H1 (cell line): ENCODE results near the gene TMEM212. TPM values are rescaled to one million over a fixed set of nuclear protein-coding genes. Genes with fewer than 3 reads are reported as not detected.

ENCODE experiments used
- CTCF ChIA-PET: fragments of 300-600 bp; sonication (Branson Sonifier 250); formaldehyde crosslinking; loops from one replicate; lab custom pipeline; 2021; ENCODE audit not compliant: partially characterized antibody; lab: Charles Lee
- POLR2A ChIA-PET: fragments of 300-600 bp; sonication (Branson Sonifier 250); formaldehyde crosslinking; loops from one replicate; lab custom pipeline; 2021; ENCODE audit warnings: inconsistent platforms; ENCODE audit not compliant: partially characterized antibody; lab: Charles Lee
- DNase-seq, 2 experiments: peaks; one replicate each; pipeline versions ENCODE4 v3.0.0 to v3.0.0-alpha.2; 2010 to 2022; ENCODE audit warnings: low spot score in 2 of 2, low read depth in 1 of 2, mixed read lengths in 1 of 2
- FAIRE-seq: peaks from 2 replicates; lab custom pipeline; 2011; peaks lifted over from hg19 to GRCh38; lab: Jason Lieb, UNC
- H2AFZ ChIP-seq: 2 replicates; pipeline ENCODE4 v1.8.1; 2012; ENCODE audit warnings: low read length, inconsistent platforms
- H2AK5ac ChIP-seq: 2 replicates; pipeline ENCODE4 v1.6.1; 2013; ENCODE audit warnings: low read depth, low read length
- H2BK120ac ChIP-seq: replicated peaks from 2 replicates; pipeline ENCODE3; 2013; ENCODE audit warnings: low read depth, low read length, inconsistent platforms
- H2BK12ac ChIP-seq: 2 replicates; pipeline ENCODE4 v1.6.1; 2013; ENCODE audit warnings: low read depth, low read length
- H2BK15ac ChIP-seq: 2 replicates; pipeline ENCODE4 v1.6.1; 2013; ENCODE audit warnings: low read length
- H2BK20ac ChIP-seq: 2 replicates; pipeline ENCODE4 v1.6.1; 2013; ENCODE audit warnings: low read length
- H2BK5ac ChIP-seq: 2 replicates; pipeline ENCODE4 v1.6.1; 2013; ENCODE audit warnings: low read depth, low read length
- H3K14ac ChIP-seq: 2 replicates; pipeline ENCODE4 v1.6.1; 2013; ENCODE audit warnings: inconsistent platforms; ENCODE audit not compliant: insufficient read length
- H3K18ac ChIP-seq: 2 replicates; pipeline ENCODE4 v1.6.1; 2013; ENCODE audit warnings: low read length; ENCODE audit errors: extremely low read depth
- H3K23ac ChIP-seq: 2 replicates; pipeline ENCODE4 v1.6.1; 2013; ENCODE audit warnings: inconsistent platforms; ENCODE audit not compliant: insufficient read length
- H3K23me2 ChIP-seq: 2 replicates; pipeline ENCODE4 v1.6.1; 2013; ENCODE audit warnings: low read depth, low read length
- H3K27ac ChIP-seq: 2 replicates; pipeline ENCODE4 v1.6.1; 2011; ENCODE audit warnings: low read depth, low read length, inconsistent platforms
- H3K27me3 ChIP-seq, 4 experiments: replicated peaks in 1 of 4; 1 replicate in 1 of 4; 2 replicates in 3 of 4; pipeline versions ENCODE4 v1.6.1 to v1.8.1; 2011 to 2013; ENCODE audit warnings: low read length in 3 of 4, mild to moderate bottlenecking in 3 of 4, inconsistent platforms in 2 of 4, mixed read lengths in 2 of 4, moderate library complexity in 1 of 4; ENCODE audit not compliant: control insufficient read depth in 3 of 4, insufficient read depth in 3 of 4; ENCODE audit errors: extremely low read depth in 1 of 4
- H3K36me3 ChIP-seq, 4 experiments: 2 replicates each; pipeline versions ENCODE4 v1.6.1 to v1.8.1; 2011 to 2013; ENCODE audit warnings: mild to moderate bottlenecking in 4 of 4, low read length in 3 of 4, moderate library complexity in 2 of 4, control low read depth in 1 of 4, inconsistent platforms in 1 of 4; ENCODE audit not compliant: insufficient read depth in 4 of 4, control insufficient read depth in 2 of 4
- H3K4ac ChIP-seq: replicated peaks from 2 replicates; pipeline ENCODE3; 2013; ENCODE audit warnings: low read length, low read depth, mixed read lengths, inconsistent platforms; ENCODE audit not compliant: insufficient read length
- H3K4me1 ChIP-seq, 4 experiments: replicated peaks in 1 of 4; 1 replicate in 1 of 4; 2 replicates in 3 of 4; pipeline versions ENCODE4 v1.6.1 to v1.8.1; 2011 to 2013; ENCODE audit warnings: low read length in 3 of 4, inconsistent platforms in 2 of 4, mixed read lengths in 1 of 4; ENCODE audit not compliant: insufficient read depth in 4 of 4, control insufficient read depth in 3 of 4
- H3K4me2 ChIP-seq, 2 experiments: 2 replicates each; pipeline versions ENCODE4 v1.6.1 to v1.8.1; 2011 to 2013; ENCODE audit warnings: low read depth in 2 of 2, low read length in 2 of 2, control low read depth in 1 of 2, inconsistent platforms in 1 of 2, mild to moderate bottlenecking in 1 of 2; ENCODE audit not compliant: insufficient read depth in 1 of 2
- H3K4me3 ChIP-seq, 4 experiments: fragments of 200-600, 300-600 bp in 1 of 4; sonication (generic), shearing (Covaris generic), sonication (Bioruptor Twin) in 1 of 4; 2 replicates each; pipeline versions ENCODE4 v1.5.1 to v1.8.1; 2011 to 2016; ENCODE audit warnings: low read length in 4 of 4, low read depth in 3 of 4, control low read depth in 2 of 4, inconsistent platforms in 2 of 4, mild to moderate bottlenecking in 2 of 4, mixed read lengths in 1 of 4, moderate library complexity in 1 of 4; ENCODE audit not compliant: insufficient read depth in 2 of 4; ENCODE audit errors: extremely low read depth in 1 of 4
- H3K56ac ChIP-seq: replicated peaks from 2 replicates; pipeline ENCODE3; 2013; ENCODE audit warnings: low read depth, mild to moderate bottlenecking, mixed read lengths, low read length, inconsistent platforms; ENCODE audit not compliant: insufficient read length
- H3K79me1 ChIP-seq: 2 replicates; pipeline ENCODE4 v1.6.1; 2013; ENCODE audit warnings: low read depth, low read length, control low read depth
- H3K79me2 ChIP-seq, 2 experiments: 2 replicates each; pipeline versions ENCODE4 v1.6.1 to v1.8.1; 2012 to 2013; ENCODE audit warnings: low read length in 2 of 2, mild to moderate bottlenecking in 2 of 2, inconsistent platforms in 1 of 2; ENCODE audit not compliant: insufficient read depth in 2 of 2, control insufficient read depth in 1 of 2
- H3K9ac ChIP-seq, 4 experiments: replicated peaks in 1 of 4; 1 replicate in 1 of 4; 2 replicates in 3 of 4; pipeline versions ENCODE4 v1.6.1 to v1.8.1; 2011 to 2013; ENCODE audit warnings: low read depth in 3 of 4, low read length in 3 of 4, control low read depth in 2 of 4, mild to moderate bottlenecking in 2 of 4, moderate library complexity in 2 of 4, inconsistent platforms in 1 of 4; ENCODE audit errors: extremely low read depth in 1 of 4
- H3K9me3 ChIP-seq, 2 experiments: 2 replicates each; pipeline versions ENCODE4 v1.6.1 to v1.8.1; 2012 to 2013; ENCODE audit warnings: mild to moderate bottlenecking in 2 of 2, moderate library complexity in 2 of 2, control low read depth in 1 of 2, inconsistent platforms in 1 of 2, low read depth in 1 of 2, low read length in 1 of 2, mixed read lengths in 1 of 2; ENCODE audit not compliant: insufficient read depth in 2 of 2
- H4K20me1 ChIP-seq, 2 experiments: replicated peaks in 1 of 2; 2 replicates each; pipeline versions ENCODE3 to v1.8.1; 2011 to 2013; ENCODE audit warnings: inconsistent platforms in 2 of 2, low read length in 2 of 2, mild to moderate bottlenecking in 1 of 2; ENCODE audit not compliant: insufficient read depth in 2 of 2, control insufficient read depth in 1 of 2
- H4K5ac ChIP-seq: 2 replicates; pipeline ENCODE4 v1.6.1; 2013; ENCODE audit warnings: low read length, low read depth, mixed read lengths, inconsistent platforms; ENCODE audit not compliant: insufficient read length
- H4K8ac ChIP-seq: 2 replicates; pipeline ENCODE4 v1.8.0; 2013; ENCODE audit warnings: mild to moderate bottlenecking, moderate library complexity, low read length, inconsistent platforms; ENCODE audit not compliant: insufficient read depth; ENCODE audit errors: extremely low read depth
- H4K91ac ChIP-seq: replicated peaks from 2 replicates; pipeline ENCODE3; 2013; ENCODE audit warnings: low read length, mixed read lengths, inconsistent platforms; ENCODE audit not compliant: insufficient read length
- BACH1 ChIP-seq: IDR thresholded peaks from 2 replicates; pipeline ENCODE4 v1.6.1; 2012; ENCODE audit warnings: low read length, improper control_type of control experiment
- BRCA1 ChIP-seq: IDR thresholded peaks from 2 replicates; pipeline ENCODE4 v1.6.1; 2012; ENCODE audit warnings: low read depth, low read length, improper control_type of control experiment
- HDAC6 ChIP-seq: IDR thresholded peaks from one replicate; pipeline ENCODE4 v1.7.1; 2012; ENCODE audit warnings: low read depth, mild to moderate bottlenecking, inconsistent platforms, low read length, moderate library complexity
- JUN ChIP-seq: IDR thresholded peaks from 2 replicates; pipeline ENCODE4 v1.6.1; 2011; ENCODE audit warnings: low read depth, mild to moderate bottlenecking, improper control_type of control experiment, low read length
- JUND ChIP-seq: IDR thresholded peaks from 2 replicates; pipeline ENCODE4 v1.6.1; 2011; ENCODE audit warnings: mild to moderate bottlenecking, improper control_type of control experiment, low read length
- NANOG ChIP-seq: IDR thresholded peaks from 2 replicates; pipeline ENCODE4 v1.6.1; 2011; ENCODE audit warnings: low read length, low read depth, mild to moderate bottlenecking, inconsistent platforms; ENCODE audit not compliant: insufficient read depth, poor library complexity, severe bottlenecking
- POLR2AphosphoS5 ChIP-seq: IDR thresholded peaks from 2 replicates; pipeline ENCODE4 v1.6.1; 2011; ENCODE audit warnings: low read depth, low read length
- SIN3A ChIP-seq, 2 experiments: IDR thresholded peaks in 1 of 2; conservative IDR thresholded peaks in 1 of 2; 2 replicates each; pipeline ENCODE4 v1.6.1; 2011 to 2012; ENCODE audit warnings: low read length in 2 of 2, improper control_type of control experiment in 1 of 2, low read depth in 1 of 2, mild to moderate bottlenecking in 1 of 2
- SIRT6 ChIP-seq: IDR thresholded peaks from one replicate; pipeline ENCODE4 v1.7.1; 2012; ENCODE audit warnings: low read length, inconsistent platforms
- SIX5 ChIP-seq: IDR thresholded peaks from 2 replicates; pipeline ENCODE4 v1.6.1; 2011; ENCODE audit warnings: mild to moderate bottlenecking, low read depth, low read length
- SP1 ChIP-seq: IDR thresholded peaks from 2 replicates; pipeline ENCODE4 v1.6.1; 2011; ENCODE audit warnings: low read depth, low read length
- SP2 ChIP-seq: IDR thresholded peaks from 2 replicates; pipeline ENCODE4 v1.6.1; 2012; ENCODE audit warnings: mild to moderate bottlenecking, low read length, inconsistent platforms
- SRF ChIP-seq: IDR thresholded peaks from 2 replicates; pipeline ENCODE4 v1.6.1; 2011; ENCODE audit warnings: mild to moderate bottlenecking, low read depth, low read length, moderate library complexity
- TBP ChIP-seq: IDR thresholded peaks from 2 replicates; pipeline ENCODE4 v1.6.1; 2011; ENCODE audit warnings: low read depth, low read length, improper control_type of control experiment
- TCF12 ChIP-seq: IDR thresholded peaks from 2 replicates; pipeline ENCODE4 v1.6.1; 2011; ENCODE audit warnings: low read depth, mild to moderate bottlenecking, low read length
- WGBS, 2 experiments: shearing (Covaris generic) in 1 of 2; methylation state at CpG; one replicate each; pipeline versions ENCODE4 v1.1.6 to v1.1.7; 2013 to 2015; ENCODE audit warnings: low lambda C conversion rate in 2 of 2, mixed read lengths in 2 of 2, inconsistent platforms in 1 of 2, low coverage in 1 of 2, missing lambda C conversion rate in 1 of 2; ENCODE audit not compliant: insufficient replicate concordance in 2 of 2, insufficient coverage in 1 of 2, insufficient read length in 1 of 2; ENCODE audit errors: extremely low coverage in 1 of 2, missing lambda C conversion rate in 1 of 2; 5-methylcytosine and 5-hydroxymethylcytosine counted together
- polyA plus RNA-seq, 7 experiments: library from polyadenylated mRNA; depleted of rRNA in 3 of 7; stranded (reverse) in 5 of 7; unstranded in 2 of 7; fragments of >200 nt in 5 of 7; fragments of 200-250 nt in 2 of 7; gene quantifications; 1 replicate in 5 of 7; 2 replicates in 1 of 7; 4 replicates in 1 of 7; pipeline versions ENCODE4 v1.2.1 to v1.2.3, GENCODE V29; 2011 to 2013; ENCODE audit warnings: missing spikeins in 2 of 7, mixed read lengths in 2 of 7
- total RNA-seq: library from RNA; stranded (reverse); fragmentation: NEBNext Ultra II Directional; extraction: Animal tissue kit (Norgen Biotek cat#: 25700); gene quantifications from 2 replicates; pipeline ENCODE4 v1.2.1, GENCODE V29; 2021
- TF ChIP-seq, protein P1 (sequence below): IDR thresholded peaks from 2 replicates; pipeline ENCODE4 v1.6.1; 2011; ENCODE audit warnings: low read depth, mild to moderate bottlenecking, low read length; ENCODE audit not compliant: insufficient read depth

Gene TMEM212
- total and polyA plus RNA-seq, 2 of the 8 experiments (the other 6 are each of a cell fraction or from before 2014, with no cell fraction given): not detected

- Histone ChIP-seq H3K36me3 (0 out of 8 replicates have a peak, but pooled peaks cover 0 to 6% (median 0%) of the 10 kb centered on the region in 4 experiments), H3K79me2 (no peaks in the 10 kb centered on the region), H2BK120ac (no peak overlapping the region), H3K23me2 (no peaks in the 10 kb centered on the region), H2BK12ac (no peak overlapping the region), H2BK15ac (no peak overlapping the region), H3K4ac (no peak overlapping the region), H3K14ac (no peak overlapping the region), H3K9me3 (peaks cover 14 to 17% of the 10 kb centered on the region in 2 experiments), H2AFZ (no peak overlapping the region), H3K4me3 (no peak overlapping the region), H3K4me1 (no peaks in the 10 kb centered on the region), H3K4me2 (no peak overlapping the region), H2AK5ac (no peak overlapping the region), H4K91ac (no peak overlapping the region), H4K20me1 (no peaks in the 10 kb centered on the region), H3K56ac (no peak overlapping the region), H3K27ac (no peak overlapping the region), H3K23ac (no peak overlapping the region), H4K5ac (no peak overlapping the region), H3K18ac (no peak overlapping the region), H2BK5ac (no peak overlapping the region), H3K27me3 (no peaks in the 10 kb centered on the region), H3K79me1 (no peaks in the 10 kb centered on the region), H2BK20ac (no peak overlapping the region), H4K8ac (no peak overlapping the region), H3K9ac (no peak overlapping the region)
- 85% methylated on average over 2 of the region's 2 CpGs; no CpG with 5 or more reads in 1 of the 2 experiments for WGBS, 2 experiments
- CTCF ChIA-PET: no interaction called here
- DNase-seq: no peak
- no peak for FAIRE-seq
- POLR2A ChIA-PET: no interaction called here
- TF ChIP-seq JUND (no peak), SIRT6 (no peak), NANOG (no peak), BRCA1 (no peak), BACH1 (no peak), HDAC6 (no peak), SP2 (no peak), JUN (no peak), TBP (no peak), SIN3A (conservative IDR thresholded peaks at IDR 0.05 in 1 of 2, IDR thresholded peaks at IDR 0.05 in 1 of 2; ENCODE audit: low read depth in 1 of 2, low read length in 2 of 2) (no peak), POLR2AphosphoS5 (no peak), TCF12 (no peak), SRF (no peak), SIX5 (no peak), SP1 (no peak)
- TF ChIP-seq, protein P1, sequence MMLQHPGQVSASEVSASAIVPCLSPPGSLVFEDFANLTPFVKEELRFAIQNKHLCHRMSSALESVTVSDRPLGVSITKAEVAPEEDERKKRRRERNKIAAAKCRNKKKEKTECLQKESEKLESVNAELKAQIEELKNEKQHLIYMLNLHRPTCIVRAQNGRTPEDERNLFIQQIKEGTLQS: no peak
These were observed 64.6 kb downstream of the TMEM212 start for GRCh38 chr3:171907761-171908160.
